GM19455 (cell line): ENCODE results near the gene PPP1R13B.

Experiments
- ATAC-seq: cut with Tn5 transposase; IDR thresholded peaks from one replicate; pipeline ENCODE4 v1.9.1; 2021; ENCODE audit not compliant: unreplicated experiment

PPP1R13B gene

GRCh38 chr14:103702497-103703432 lies 144.6 kb downstream of the PPP1R13B start:
- no peak for ATAC-seq

GRCh38 chr14:103702095-103702494 lies 145.3 kb downstream of the PPP1R13B start:
- no peak for ATAC-seq

- no peak for ATAC-seq
Observed at GRCh38 chr14:103700753-103701490, 146.5 kb downstream of the PPP1R13B start.

GRCh38 chr14:103699901-103700752 lies 147.2 kb downstream of the PPP1R13B start:
- no peak for ATAC-seq

- ATAC-seq = no peak
Observed at GRCh38 chr14:103699261-103699661, 148.1 kb downstream of the PPP1R13B start.

- ATAC-seq = no peak
Observed at GRCh38 chr14:103698380-103699260, 148.8 kb downstream of the PPP1R13B start.

- ATAC-seq = no peak
Observed at GRCh38 chr14:103697603-103698379, 149.6 kb downstream of the PPP1R13B start.

- no peak for ATAC-seq
Observed at GRCh38 chr14:103697206-103697602, 150.2 kb downstream of the PPP1R13B start.

- no peak for ATAC-seq
Observed at GRCh38 chr14:103696466-103697071, 150.8 kb downstream of the PPP1R13B start.

GRCh38 chr14:103696070-103696402 lies 151.3 kb downstream of the PPP1R13B start:
- ATAC-seq = no peak

GRCh38 chr14:103695296-103696069 lies 151.9 kb downstream of the PPP1R13B start:
- ATAC-seq = no peak

GRCh38 chr14:103694572-103695026 lies 152.8 kb downstream of the PPP1R13B start:
- ATAC-seq = no peak

GRCh38 chr14:103693515-103693914 lies 153.9 kb downstream of the PPP1R13B start:
- no peak for ATAC-seq

GRCh38 chr14:103692871-103693270 lies 154.5 kb downstream of the PPP1R13B start:
- ATAC-seq = no peak

GRCh38 chr14:103692159-103692558 lies 155.2 kb downstream of the PPP1R13B start:
- ATAC-seq = no peak

GRCh38 chr14:103691655-103692054 lies 155.7 kb downstream of the PPP1R13B start:
- peak; percentile 63 for ATAC-seq

- ATAC-seq = no peak
Observed at GRCh38 chr14:103690332-103690731, 157.0 kb downstream of the PPP1R13B start.
